Calu3 (cell line): ENCODE data around the gene RAD51B. TPM values are rescaled to one million over a fixed set of nuclear protein-coding genes. Genes with fewer than 3 reads are reported as not detected.

Experiments used
- BruUV-seq: library from RNA; stranded (reverse); fragments of 400-500 nt; replicated peaks from 2 replicates; lab custom pipeline; 2021; lab: Mats Ljungman, UMichigan
- CTCF ChIA-PET: fragments of 300-600 bp; sonication (Branson Sonifier 250); formaldehyde crosslinking; loops from one replicate; lab custom pipeline; 2022; ENCODE audit warnings: antibody characterized with exemption; lab: Charles Lee
- DNase-seq: peaks from one replicate; pipeline ENCODE4 v3.0.0; 2022
- H3K27ac Mint-ChIP-seq: one replicate; pipeline ENCODE4 v1.8.0; 2022; ENCODE audit warnings: mixed read lengths; ENCODE audit not compliant: unreplicated experiment
- H3K27me3 Mint-ChIP-seq: one replicate; pipeline ENCODE4 v1.8.0; 2022; ENCODE audit warnings: mixed read lengths; ENCODE audit not compliant: unreplicated experiment
- H3K36me3 Mint-ChIP-seq: one replicate; pipeline ENCODE4 v1.8.0; 2022; ENCODE audit warnings: mild to moderate bottlenecking, moderate library complexity, mixed read lengths; ENCODE audit not compliant: insufficient read depth, unreplicated experiment
- H3K4me1 Mint-ChIP-seq: one replicate; pipeline ENCODE4 v1.8.0; 2022; ENCODE audit warnings: mild to moderate bottlenecking, low read depth, mixed read lengths; ENCODE audit not compliant: unreplicated experiment
- H3K4me3 Mint-ChIP-seq: one replicate; pipeline ENCODE4 v1.8.0; 2022; ENCODE audit warnings: mild to moderate bottlenecking, low read depth, moderate library complexity, mixed read lengths; ENCODE audit not compliant: unreplicated experiment
- H3K9me3 Mint-ChIP-seq: one replicate; pipeline ENCODE4 v1.8.0; 2022; ENCODE audit warnings: low read depth, mixed read lengths; ENCODE audit not compliant: unreplicated experiment
- CTCF ChIP-seq: fragments of 200-600 bp; IDR thresholded peaks from one replicate; pipeline ENCODE4 v1.8.0; 2022; ENCODE audit warnings: antibody characterized with exemption; ENCODE audit not compliant: unreplicated experiment
- intact Hi-C: fragments of 100-400 bp; cut with micrococcal nuclease; formaldehyde crosslinking; loops from one replicate; pipeline ENCODE4 v1.10.0; 2022; ENCODE audit not compliant: unreplicated experiment
- total RNA-seq: library from RNA; stranded (reverse); gene quantifications from 2 replicates; pipeline ENCODE4 v1.2.3, GENCODE V29; 2022

Gene RAD51B
- total RNA-seq, 1 experiment from 2014 or later, result 24.7 TPM

GRCh38 chr14:67944605-67945004, 125.0 kb downstream of the RAD51B start:
- BruUV-seq, result no TSS peak
- H3K4me1 Mint-ChIP-seq, result peaks cover 41% of the 10 kb centered on the region
- no peaks in the 10 kb centered on the region for H3K9me3 Mint-ChIP-seq
- DNase-seq, result no peak
- TF ChIP-seq CTCF, result no peak
- peak overlapping the region; percentile 87 for H3K27ac Mint-ChIP-seq
- H3K36me3 Mint-ChIP-seq, result no peaks in the 10 kb centered on the region
- H3K27me3 Mint-ChIP-seq, result no peaks in the 10 kb centered on the region
- CTCF ChIA-PET, result interaction anchor here (0.6 to 1.9 kb wide), 21 partner anchors 11 to 899 kb away, joined by 3 to 10 read pairs (median 4); partner anchors contain the start of gene ZFP36L1
- intact Hi-C loops, result loop anchor here (1.0 to 5.0 kb wide), 8 partner anchors 138 to 838 kb away; no protein-coding TSS in a partner anchor
- no peak overlapping the region for H3K4me3 Mint-ChIP-seq

GRCh38 chr14:67949771-67950170, 130.2 kb downstream of the RAD51B start:
- H3K27ac Mint-ChIP-seq, result no peak overlapping the region
- peaks cover 3% of the 10 kb centered on the region for H3K4me1 Mint-ChIP-seq
- no peaks in the 10 kb centered on the region for H3K9me3 Mint-ChIP-seq
- no TSS peak for BruUV-seq
- no peak for DNase-seq
- no peak for TF ChIP-seq CTCF
- H3K27me3 Mint-ChIP-seq, result no peaks in the 10 kb centered on the region
- H3K4me3 Mint-ChIP-seq, result no peak overlapping the region
- H3K36me3 Mint-ChIP-seq, result no peaks in the 10 kb centered on the region
- intact Hi-C loops, result no loop called here
- CTCF ChIA-PET, result no interaction called here

GRCh38 chr14:67950386-67950785, 130.8 kb downstream of the RAD51B start:
- H3K36me3 Mint-ChIP-seq, result no peaks in the 10 kb centered on the region
- H3K27ac Mint-ChIP-seq, result no peak overlapping the region
- intact Hi-C loops, result no loop called here
- no peak overlapping the region for H3K4me3 Mint-ChIP-seq
- no peaks in the 10 kb centered on the region for H3K4me1 Mint-ChIP-seq
- no peaks in the 10 kb centered on the region for H3K9me3 Mint-ChIP-seq
- no TSS peak for BruUV-seq
- no peak for TF ChIP-seq CTCF
- no peak for DNase-seq
- no peaks in the 10 kb centered on the region for H3K27me3 Mint-ChIP-seq
- CTCF ChIA-PET, result no interaction called here

- H3K4me1 Mint-ChIP-seq, result no peaks in the 10 kb centered on the region
- H3K27me3 Mint-ChIP-seq, result no peaks in the 10 kb centered on the region
- no TSS peak for BruUV-seq
- H3K9me3 Mint-ChIP-seq, result no peaks in the 10 kb centered on the region
- CTCF ChIA-PET, result no interaction called here
- H3K36me3 Mint-ChIP-seq, result no peaks in the 10 kb centered on the region
- H3K4me3 Mint-ChIP-seq, result no peak overlapping the region
- no peak overlapping the region for H3K27ac Mint-ChIP-seq
- TF ChIP-seq CTCF, result no peak
- intact Hi-C loops, result no loop called here
- DNase-seq, result no peak
Observed at GRCh38 chr14:67951529-67952135, 132.1 kb downstream of the RAD51B start.
